Skeletal muscle tissue (tissue), 4 donors: Measurements from ENCODE around the gene ZSWIM4. TPM values are rescaled to one million over a fixed set of nuclear protein-coding genes. Genes with fewer than 3 reads are reported as not detected.
A peak's percentile ranks its signal among the peaks of the same experiment; 100 is the strongest.

Experiments used
- H3K27ac ChIP-seq: one replicate; pipeline ENCODE4 v1.7.0; 2013; ENCODE audit warnings: mild to moderate bottlenecking, low read depth, low read length, inconsistent platforms
- H3K27me3 ChIP-seq, 3 donors: one replicate each; pipeline ENCODE4 v1.7.0; 2013; ENCODE audit warnings: low read length in 3 of 3; ENCODE audit not compliant: control insufficient read depth in 3 of 3, insufficient read depth in 3 of 3
- H3K36me3 ChIP-seq, 3 donors: one replicate each; pipeline ENCODE4 v1.7.0; 2013; ENCODE audit warnings: low read length in 3 of 3; ENCODE audit not compliant: control insufficient read depth in 3 of 3, insufficient read depth in 3 of 3
- H3K4me1 ChIP-seq, 3 donors: one replicate each; pipeline ENCODE4 v1.7.0; 2013; ENCODE audit warnings: low read length in 3 of 3, mild to moderate bottlenecking in 3 of 3; ENCODE audit not compliant: control insufficient read depth in 3 of 3, insufficient read depth in 3 of 3
- H3K4me3 ChIP-seq, 3 donors: one replicate each; pipeline ENCODE4 v1.7.0; 2013; ENCODE audit warnings: low read length in 3 of 3
- H3K9ac ChIP-seq, 3 donors: one replicate each; pipeline ENCODE4 v1.7.0; 2013; ENCODE audit warnings: low read length in 3 of 3, mild to moderate bottlenecking in 3 of 3, moderate library complexity in 2 of 3, low read depth in 1 of 3
- H3K9me3 ChIP-seq, 3 donors: one replicate each; pipeline ENCODE4 v1.7.0; 2013; ENCODE audit warnings: low read length in 3 of 3; ENCODE audit not compliant: control insufficient read depth in 3 of 3
- total RNA-seq: library from RNA; depleted of rRNA; stranded (reverse); fragments of >200 nt; gene quantifications from one replicate; pipeline ENCODE4 v1.2.3, GENCODE V29; 2014
- donor health status: Osteomylitis.

The ZSWIM4 gene
- total RNA-seq, 1 donor from 2014 or later = 2.6 TPM

- Histone ChIP-seq H3K4me1 (peaks cover 23 to 26% (median 24%) of the 10 kb centered on the region in 3 donors), H3K27me3 (no peaks in the 10 kb centered on the region), H3K9ac (no peak overlapping the region), H3K4me3 (no peak overlapping the region), H3K36me3 (peaks cover 11 to 17% (median 12%) of the 10 kb centered on the region in 3 donors), H3K9me3 (no peaks in the 10 kb centered on the region), H3K27ac (no peak overlapping the region)
These were observed 35.7 kb downstream of the ZSWIM4 start for GRCh38 chr19:13830741-13831536.

- no peak overlapping the region for H3K9ac ChIP-seq
- H3K4me1 ChIP-seq = peaks cover 31 to 34% (median 32%) of the 10 kb centered on the region in 3 donors
- H3K27ac ChIP-seq = no peak overlapping the region
- H3K27me3 ChIP-seq = no peaks in the 10 kb centered on the region
- peaks cover 17 to 25% (median 19%) of the 10 kb centered on the region in 3 donors for H3K36me3 ChIP-seq
- no peaks in the 10 kb centered on the region for H3K9me3 ChIP-seq
- no peak overlapping the region for H3K4me3 ChIP-seq
These were observed 36.6 kb downstream of the ZSWIM4 start for GRCh38 chr19:13831537-13832467.

- Histone ChIP-seq H3K9ac (peak overlapping the region; percentile 10 to 60 (median 56)), H3K9me3 (no peaks in the 10 kb centered on the region), H3K27me3 (no peaks in the 10 kb centered on the region), H3K4me3 (peak overlapping the region; percentile 22 to 56 (median 38)), H3K27ac (peak overlapping the region; percentile 76), H3K4me1 (peaks cover 46 to 51% (median 49%) of the 10 kb centered on the region in 3 donors), H3K36me3 (peaks cover 16 to 28% (median 20%) of the 10 kb centered on the region in 3 donors)
These were observed 38.3 kb downstream of the ZSWIM4 start for GRCh38 chr19:13833330-13834243.

GRCh38 chr19:13834244-13835069 lies 39.2 kb downstream of the ZSWIM4 start:
- Histone ChIP-seq H3K4me1 (peaks cover 55 to 59% (median 56%) of the 10 kb centered on the region in 3 donors), H3K4me3 (peak overlapping the region in 2 of 3 donors; percentile 22 to 56), H3K36me3 (peaks cover 16 to 28% (median 20%) of the 10 kb centered on the region in 3 donors), H3K27ac (peak overlapping the region; percentile 76), H3K9ac (peak overlapping the region; percentile 10 to 60 (median 47)), H3K27me3 (no peaks in the 10 kb centered on the region), H3K9me3 (no peaks in the 10 kb centered on the region)

- Histone ChIP-seq H3K9ac (peak overlapping the region; percentile 56 to 76 (median 72)), H3K36me3 (peaks cover 19 to 28% (median 20%) of the 10 kb centered on the region in 3 donors), H3K27me3 (no peaks in the 10 kb centered on the region), H3K9me3 (no peaks in the 10 kb centered on the region), H3K4me3 (peak overlapping the region; percentile 23 to 67 (median 49)), H3K4me1 (peaks cover 63 to 68% (median 66%) of the 10 kb centered on the region in 3 donors), H3K27ac (peak overlapping the region; percentile 96)
These were observed 40.8 kb downstream of the ZSWIM4 start for GRCh38 chr19:13835791-13836723.

GRCh38 chr19:13838435-13839129 lies 43.3 kb downstream of the ZSWIM4 start:
- Histone ChIP-seq H3K36me3 (peaks cover 16 to 30% (median 19%) of the 10 kb centered on the region in 3 donors), H3K4me1 (peaks cover 65 to 75% (median 68%) of the 10 kb centered on the region in 3 donors), H3K27ac (peak overlapping the region; percentile 96), H3K9ac (peak overlapping the region; percentile 83 to 100 (median 98)), H3K4me3 (peak overlapping the region; percentile 75 to 94 (median 77)), H3K9me3 (no peaks in the 10 kb centered on the region), H3K27me3 (no peaks in the 10 kb centered on the region)

GRCh38 chr19:13839130-13839937 lies 44.1 kb downstream of the ZSWIM4 start:
- Histone ChIP-seq H3K36me3 (peaks cover 13 to 25% (median 15%) of the 10 kb centered on the region in 3 donors), H3K27ac (peak overlapping the region; percentile 96), H3K4me3 (peak overlapping the region; percentile 77 to 94 (median 88)), H3K9me3 (no peaks in the 10 kb centered on the region), H3K4me1 (peaks cover 62 to 71% (median 64%) of the 10 kb centered on the region in 3 donors), H3K9ac (peak overlapping the region; percentile 83 to 100 (median 98)), H3K27me3 (no peaks in the 10 kb centered on the region)
